PC-3 (cell line): Measurements from ENCODE around the gene ELF2.

Experiments
- EZH2 ChIP-seq: fragments of 300-600 bp; sonication (generic); IDR thresholded peaks from one replicate; pipeline ENCODE4 v1.6.1; 2017; ENCODE audit warnings: antibody characterized with exemption, mild to moderate bottlenecking, low read length; ENCODE audit not compliant: unreplicated experiment
- EZH2phosphoT487 ChIP-seq: fragments of 300-600 bp; sonication (generic); IDR thresholded peaks from 2 replicates; pipeline ENCODE4 v1.6.1; 2018; ENCODE audit warnings: mild to moderate bottlenecking, antibody characterized with exemption, low read length, borderline replicate concordance
- TF ChIP-seq, protein P1 (sequence below): fragments of 300-600 bp; sonication (generic); conservative IDR thresholded peaks from 2 replicates; pipeline ENCODE4 v1.5.1; 2017; ENCODE audit warnings: antibody characterized with exemption, low read depth, mild to moderate bottlenecking, low read length

DNA sequence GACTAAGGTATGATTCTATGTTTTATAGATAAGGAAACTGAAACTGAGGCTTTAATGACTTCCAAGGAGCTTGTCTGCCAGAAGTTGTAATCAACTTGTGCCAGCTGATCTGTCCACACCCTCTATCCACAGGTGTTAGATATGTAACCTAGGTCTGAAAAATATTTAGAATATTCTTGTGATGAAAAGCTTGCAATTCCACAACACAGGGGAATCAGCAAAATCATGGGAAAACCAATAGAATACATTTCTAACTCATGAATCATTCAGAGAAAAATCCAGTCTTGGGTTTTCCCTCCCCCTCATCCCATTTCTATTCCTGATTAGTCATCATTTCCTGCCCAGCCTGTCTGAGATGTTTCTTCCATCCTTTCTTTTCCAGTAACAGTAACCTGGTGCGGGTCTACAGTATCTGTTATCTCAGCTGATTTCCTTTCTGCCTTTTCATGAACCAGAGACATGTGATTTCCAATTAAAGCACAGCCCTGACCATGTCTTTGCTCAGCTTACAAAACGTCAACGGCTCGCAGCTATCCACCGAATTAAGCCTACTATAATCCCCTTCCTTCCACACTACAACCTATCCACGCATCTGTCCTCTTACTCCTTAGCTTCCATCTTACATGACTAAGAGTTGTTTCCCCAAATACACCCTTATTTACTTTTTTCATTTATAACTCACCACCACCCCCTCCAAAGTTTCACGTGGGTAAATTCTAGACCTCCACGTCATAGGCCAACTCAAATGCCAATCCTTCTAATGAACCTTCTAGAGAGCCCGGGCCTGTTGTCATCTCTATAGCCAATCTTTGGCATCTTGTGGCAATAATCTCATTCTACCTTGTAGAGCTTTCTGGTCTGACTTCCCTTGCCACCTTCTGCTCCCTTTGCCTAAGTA is 162.4 kb downstream of the ELF2 start:
- TF ChIP-seq, protein P1, sequence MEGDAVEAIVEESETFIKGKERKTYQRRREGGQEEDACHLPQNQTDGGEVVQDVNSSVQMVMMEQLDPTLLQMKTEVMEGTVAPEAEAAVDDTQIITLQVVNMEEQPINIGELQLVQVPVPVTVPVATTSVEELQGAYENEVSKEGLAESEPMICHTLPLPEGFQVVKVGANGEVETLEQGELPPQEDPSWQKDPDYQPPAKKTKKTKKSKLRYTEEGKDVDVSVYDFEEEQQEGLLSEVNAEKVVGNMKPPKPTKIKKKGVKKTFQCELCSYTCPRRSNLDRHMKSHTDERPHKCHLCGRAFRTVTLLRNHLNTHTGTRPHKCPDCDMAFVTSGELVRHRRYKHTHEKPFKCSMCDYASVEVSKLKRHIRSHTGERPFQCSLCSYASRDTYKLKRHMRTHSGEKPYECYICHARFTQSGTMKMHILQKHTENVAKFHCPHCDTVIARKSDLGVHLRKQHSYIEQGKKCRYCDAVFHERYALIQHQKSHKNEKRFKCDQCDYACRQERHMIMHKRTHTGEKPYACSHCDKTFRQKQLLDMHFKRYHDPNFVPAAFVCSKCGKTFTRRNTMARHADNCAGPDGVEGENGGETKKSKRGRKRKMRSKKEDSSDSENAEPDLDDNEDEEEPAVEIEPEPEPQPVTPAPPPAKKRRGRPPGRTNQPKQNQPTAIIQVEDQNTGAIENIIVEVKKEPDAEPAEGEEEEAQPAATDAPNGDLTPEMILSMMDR: no peak
- no peak for TF ChIP-seq EZH2phosphoT487
- no peak for TF ChIP-seq EZH2
